Skeletal muscle tissue (tissue), 4 donors: ENCODE measurements around the gene SLC35E4. TPM values are rescaled to one million over a fixed set of nuclear protein-coding genes. Genes with fewer than 3 reads are reported as not detected.

ENCODE experiments used
- H3K27ac ChIP-seq: one replicate; pipeline ENCODE4 v1.7.0; 2013; ENCODE audit warnings: mild to moderate bottlenecking, low read depth, low read length, inconsistent platforms
- H3K27me3 ChIP-seq, 3 donors: one replicate each; pipeline ENCODE4 v1.7.0; 2013; ENCODE audit warnings: low read length in 3 of 3; ENCODE audit not compliant: control insufficient read depth in 3 of 3, insufficient read depth in 3 of 3
- H3K36me3 ChIP-seq, 3 donors: one replicate each; pipeline ENCODE4 v1.7.0; 2013; ENCODE audit warnings: low read length in 3 of 3; ENCODE audit not compliant: control insufficient read depth in 3 of 3, insufficient read depth in 3 of 3
- H3K4me1 ChIP-seq, 3 donors: one replicate each; pipeline ENCODE4 v1.7.0; 2013; ENCODE audit warnings: low read length in 3 of 3, mild to moderate bottlenecking in 3 of 3; ENCODE audit not compliant: control insufficient read depth in 3 of 3, insufficient read depth in 3 of 3
- H3K4me3 ChIP-seq, 3 donors: one replicate each; pipeline ENCODE4 v1.7.0; 2013; ENCODE audit warnings: low read length in 3 of 3
- H3K9ac ChIP-seq, 3 donors: one replicate each; pipeline ENCODE4 v1.7.0; 2013; ENCODE audit warnings: low read length in 3 of 3, mild to moderate bottlenecking in 3 of 3, moderate library complexity in 2 of 3, low read depth in 1 of 3
- H3K9me3 ChIP-seq, 3 donors: one replicate each; pipeline ENCODE4 v1.7.0; 2013; ENCODE audit warnings: low read length in 3 of 3; ENCODE audit not compliant: control insufficient read depth in 3 of 3
- total RNA-seq: library from RNA; depleted of rRNA; stranded (reverse); fragments of >200 nt; gene quantifications from one replicate; pipeline ENCODE4 v1.2.3, GENCODE V29; 2014
- donor health status: Osteomylitis.

The SLC35E4 gene
- total RNA-seq, 1 donor from 2014 or later = 2.1 TPM

DNA sequence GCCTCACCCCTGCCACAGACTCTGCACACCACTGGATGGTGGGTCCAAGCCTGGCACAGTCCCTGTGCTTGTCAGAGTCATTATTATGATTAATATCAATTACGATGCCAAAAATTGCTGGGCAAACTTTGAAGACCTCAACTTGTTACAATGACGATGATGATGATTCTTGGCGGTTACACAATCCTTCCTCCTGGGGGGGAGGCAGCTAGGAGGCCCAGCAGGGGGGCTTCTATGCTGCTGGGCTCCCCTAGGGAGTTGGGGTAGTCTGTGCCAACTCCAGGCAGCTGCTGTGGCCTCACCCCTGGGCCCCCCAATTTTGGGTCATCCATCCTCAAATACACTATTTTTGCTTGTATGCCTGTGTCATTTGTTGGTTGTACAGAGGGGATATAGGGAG, 12.0 kb downstream of the SLC35E4 start:
- Histone ChIP-seq H3K27ac (no peak overlapping the region), H3K9ac (no peak overlapping the region)

GRCh38 chr22:30648825-30649224, 13.2 kb downstream of the SLC35E4 start:
- H3K36me3 ChIP-seq = peaks cover 3 to 13% (median 9%) of the 10 kb centered on the region in 3 donors
- no peaks in the 10 kb centered on the region for H3K9me3 ChIP-seq
- no peak overlapping the region for H3K4me3 ChIP-seq
- no peak overlapping the region for H3K27ac ChIP-seq
- H3K27me3 ChIP-seq = no peaks in the 10 kb centered on the region
- peaks cover 7 to 25% (median 15%) of the 10 kb centered on the region in 3 donors for H3K4me1 ChIP-seq
- H3K9ac ChIP-seq = no peak overlapping the region

More for the DNA sequence above, 12.0 kb downstream of the SLC35E4 start:
- Histone ChIP-seq H3K4me1 (peaks cover 17 to 36% (median 25%) of the 10 kb centered on the region in 3 donors), H3K36me3 (peaks cover 3 to 13% (median 9%) of the 10 kb centered on the region in 3 donors), H3K9me3 (no peaks in the 10 kb centered on the region), H3K4me3 (no peak overlapping the region), H3K27me3 (no peaks in the 10 kb centered on the region)

DNA sequence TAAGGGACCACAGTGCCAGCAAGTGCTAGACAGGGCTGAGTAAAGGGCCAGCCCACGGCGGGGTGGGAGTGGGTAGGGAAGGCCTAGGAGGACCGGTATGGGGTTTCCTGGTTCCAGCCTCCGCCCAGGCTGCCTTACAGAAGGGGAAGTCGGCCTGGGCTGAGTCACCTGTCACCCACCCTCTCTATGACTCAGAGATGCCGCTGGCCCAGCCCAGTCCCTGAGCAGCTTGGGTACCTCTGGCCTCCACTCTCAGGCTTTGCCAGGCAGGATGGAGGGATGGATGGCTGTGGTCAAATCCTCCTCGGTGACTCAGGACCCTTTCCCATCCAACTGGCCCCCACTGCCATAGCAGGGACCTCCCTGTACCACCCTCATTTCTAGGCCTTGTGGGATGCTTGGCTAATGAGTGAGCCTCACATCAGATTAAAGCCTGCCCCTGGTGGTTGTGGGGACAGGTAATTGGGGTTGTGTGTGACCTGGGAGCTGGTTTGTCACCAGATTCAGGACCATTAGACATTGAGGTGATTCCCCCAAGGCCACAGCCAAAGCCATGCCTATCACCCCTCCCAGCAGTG, 13.9 kb downstream of the SLC35E4 start:
- Histone ChIP-seq H3K9me3 (no peaks in the 10 kb centered on the region), H3K27me3 (no peaks in the 10 kb centered on the region), H3K4me3 (no peak overlapping the region), H3K27ac (no peak overlapping the region), H3K9ac (no peak overlapping the region), H3K36me3 (peaks cover 3 to 13% (median 12%) of the 10 kb centered on the region in 3 donors), H3K4me1 (peaks cover under 1 to 20% (median 8%) of the 10 kb centered on the region in 3 donors)

- peaks cover 0 to 20% (median 8%) of the 10 kb centered on the region in 3 donors for H3K4me1 ChIP-seq
- no peak overlapping the region for H3K27ac ChIP-seq
- no peak overlapping the region for H3K4me3 ChIP-seq
- no peak overlapping the region for H3K9ac ChIP-seq
- peaks cover 3 to 13% (median 12%) of the 10 kb centered on the region in 3 donors for H3K36me3 ChIP-seq
- no peaks in the 10 kb centered on the region for H3K9me3 ChIP-seq
- H3K27me3 ChIP-seq = no peaks in the 10 kb centered on the region
Observed at GRCh38 chr22:30650508-30651116, 15.0 kb downstream of the SLC35E4 start.

- Histone ChIP-seq H3K9ac (no peak overlapping the region), H3K4me1 (peaks cover 0 to 16% (median 8%) of the 10 kb centered on the region in 3 donors), H3K9me3 (no peaks in the 10 kb centered on the region), H3K27ac (no peak overlapping the region), H3K36me3 (peaks cover under 1 to 3% (median 1%) of the 10 kb centered on the region in 3 donors), H3K4me3 (no peak overlapping the region), H3K27me3 (no peaks in the 10 kb centered on the region)
Observed at GRCh38 chr22:30652852-30653251, 17.3 kb downstream of the SLC35E4 start.

- Histone ChIP-seq H3K4me1 (peaks cover 0 to 10% (median 7%) of the 10 kb centered on the region in 3 donors), H3K9me3 (no peaks in the 10 kb centered on the region), H3K4me3 (no peak overlapping the region), H3K36me3 (peaks cover 0 to 3% (median 0%) of the 10 kb centered on the region in 3 donors), H3K27me3 (no peaks in the 10 kb centered on the region), H3K27ac (no peak overlapping the region), H3K9ac (no peak overlapping the region)
Observed at GRCh38 chr22:30654361-30654760, 18.8 kb downstream of the SLC35E4 start.

DNA sequence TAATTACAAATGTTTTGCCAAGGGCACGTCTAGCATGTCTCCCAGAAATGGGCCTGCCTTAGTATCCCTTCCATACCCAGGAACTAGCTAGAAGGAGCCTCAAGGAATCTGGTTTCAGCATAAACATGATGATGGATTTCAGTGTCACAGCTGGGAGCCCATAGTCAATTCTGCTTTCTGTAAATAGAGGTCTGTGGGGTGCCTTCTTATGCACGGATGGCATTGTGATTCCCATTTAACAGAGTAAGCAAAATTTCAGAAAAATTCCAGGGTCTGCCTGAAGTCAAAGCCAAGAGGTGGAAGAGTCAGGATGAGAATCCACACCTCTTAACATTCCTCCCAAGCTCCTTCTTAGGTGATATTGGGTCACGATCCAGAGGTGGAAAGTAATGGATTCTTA, 20.0 kb downstream of the SLC35E4 start:
- H3K27me3 ChIP-seq = no peaks in the 10 kb centered on the region
- no peaks in the 10 kb centered on the region for H3K9me3 ChIP-seq
- no peak overlapping the region for H3K27ac ChIP-seq
- no peak overlapping the region for H3K4me3 ChIP-seq
- H3K36me3 ChIP-seq = peaks cover 0 to 3% (median 0%) of the 10 kb centered on the region in 3 donors
- no peak overlapping the region for H3K9ac ChIP-seq
- peaks cover 0 to 3% (median 2%) of the 10 kb centered on the region in 3 donors for H3K4me1 ChIP-seq

DNA sequence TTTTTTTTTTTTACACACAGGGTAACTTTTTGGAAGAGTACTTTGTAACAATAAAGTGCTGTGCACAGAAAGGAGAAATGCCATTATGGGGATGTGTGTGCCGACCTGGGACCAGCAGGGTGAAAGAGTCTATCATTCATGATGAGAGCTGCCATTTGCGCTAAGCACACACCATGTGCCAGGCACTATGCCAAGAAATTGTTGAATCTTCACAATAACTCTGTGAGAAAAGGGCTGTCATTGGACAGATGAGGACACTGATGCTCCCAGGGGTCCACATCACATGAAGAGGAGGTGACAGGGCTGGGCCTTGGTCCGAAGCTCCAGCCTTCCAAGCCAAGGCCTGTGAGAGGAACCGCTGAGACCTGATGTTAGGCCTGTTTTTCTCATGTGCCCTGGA, 26.5 kb downstream of the SLC35E4 start:
- H3K27ac ChIP-seq = no peak overlapping the region
- H3K4me1 ChIP-seq = peaks cover 1 to 6% (median 3%) of the 10 kb centered on the region in 3 donors
- H3K9me3 ChIP-seq = no peaks in the 10 kb centered on the region
- no peak overlapping the region for H3K9ac ChIP-seq
- peaks cover 10 to 21% (median 12%) of the 10 kb centered on the region in 3 donors for H3K36me3 ChIP-seq
- no peak overlapping the region for H3K4me3 ChIP-seq
- no peaks in the 10 kb centered on the region for H3K27me3 ChIP-seq

DNA sequence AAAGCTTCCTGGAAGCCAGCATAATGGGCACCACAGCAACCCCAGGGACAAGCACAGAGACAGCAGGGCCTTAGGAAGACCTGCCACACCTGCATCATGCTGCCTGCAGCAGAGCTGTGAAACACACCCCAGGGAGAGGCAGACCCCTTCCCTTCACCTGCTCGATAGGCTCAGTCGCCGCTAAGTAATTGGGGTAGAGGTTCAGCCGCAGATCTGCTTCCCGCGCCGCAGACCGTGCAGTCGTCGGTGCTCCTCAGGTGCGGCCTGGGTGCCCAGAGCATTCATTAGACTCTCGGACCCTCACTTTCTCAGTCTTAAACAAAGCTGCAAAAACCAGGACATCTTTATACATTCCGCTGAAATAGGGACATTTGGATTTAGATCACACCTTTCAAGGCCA, 29.2 kb downstream of the SLC35E4 start:
- H3K9me3 ChIP-seq = no peaks in the 10 kb centered on the region
- H3K9ac ChIP-seq = no peak overlapping the region
- no peak overlapping the region for H3K4me3 ChIP-seq
- no peaks in the 10 kb centered on the region for H3K27me3 ChIP-seq
- H3K4me1 ChIP-seq = peaks cover 12 to 15% (median 15%) of the 10 kb centered on the region in 3 donors
- H3K27ac ChIP-seq = no peak overlapping the region
- peaks cover 10 to 21% (median 12%) of the 10 kb centered on the region in 3 donors for H3K36me3 ChIP-seq

- Histone ChIP-seq H3K9ac (no peak overlapping the region), H3K27me3 (no peaks in the 10 kb centered on the region), H3K27ac (no peak overlapping the region), H3K4me3 (no peak overlapping the region), H3K9me3 (no peaks in the 10 kb centered on the region), H3K36me3 (peaks cover 10 to 21% (median 12%) of the 10 kb centered on the region in 3 donors), H3K4me1 (peaks cover 12 to 15% (median 15%) of the 10 kb centered on the region in 3 donors)
Observed at GRCh38 chr22:30665266-30665665, 29.7 kb downstream of the SLC35E4 start.
